Chondrocyte (in vitro differentiated cells): ENCODE data around the gene MPST. TPM values are rescaled to one million over a fixed set of nuclear protein-coding genes. Genes with fewer than 3 reads are reported as not detected.

Source experiments
- DNase-seq: peaks from one replicate; pipeline ENCODE4 v3.0.0; 2021; ENCODE audit warnings: mixed read lengths, low spot score
- H3K27ac Mint-ChIP-seq: one replicate; pipeline ENCODE4 v1.8.0; 2021; ENCODE audit warnings: mild to moderate bottlenecking, moderate library complexity, mixed read lengths; ENCODE audit not compliant: unreplicated experiment
- H3K27me3 Mint-ChIP-seq: 2 replicates; pipeline ENCODE4 v1.8.0; 2021; ENCODE audit warnings: low read depth, mixed read lengths
- H3K36me3 Mint-ChIP-seq: 2 replicates; pipeline ENCODE4 v1.8.0; 2021; ENCODE audit warnings: low read depth, mixed read lengths
- H3K4me1 Mint-ChIP-seq: 2 replicates; pipeline ENCODE4 v1.8.0; 2021; ENCODE audit warnings: low read depth, mild to moderate bottlenecking, mixed read lengths
- H3K4me3 Mint-ChIP-seq: one replicate; pipeline ENCODE4 v1.8.0; 2021; ENCODE audit warnings: mild to moderate bottlenecking, moderate library complexity, mixed read lengths; ENCODE audit not compliant: unreplicated experiment
- H3K9me3 Mint-ChIP-seq: 2 replicates; pipeline ENCODE4 v1.8.0; 2021; ENCODE audit warnings: low read depth, mixed read lengths
- CTCF ChIP-seq: fragments of 200-600 bp; sonication (generic); IDR thresholded peaks from 2 replicates; pipeline ENCODE4 v1.5.0; 2021; ENCODE audit warnings: antibody characterized with exemption, mild to moderate bottlenecking, moderate library complexity
- long read RNA-seq: library from polyadenylated mRNA; stranded (forward); transcript quantifications from one replicate; pipeline ENCODE4 v2.0.0, GENCODE V29; 2021
- total RNA-seq: library from RNA; stranded (reverse); gene quantifications from 3 replicates; pipeline ENCODE4 v1.2.1, GENCODE V29; 2021

MPST gene
- 51.0 to 71.4 TPM (median 68.9 TPM) in 3 replicates for total RNA-seq
- long read RNA-seq, transcript MPST-201 (4 exons, 1,504 nt): minor isoform, 8 of 247 reads
- long read RNA-seq, transcript MPST-203 (3 exons, 1,345 nt): minor isoform, 57 of 247 reads
- long read RNA-seq, transcript MPST-206 (3 exons, 1,331 nt): major isoform, 143 of 247 reads
- long read RNA-seq, partial matches to known transcripts: 17 of 247 reads
- long read RNA-seq, other reads (novel, unspliced or antisense): 22 of 247 reads

GRCh38 chr22:37019309-37020191 lies at the start of gene MPST, which contains the start of gene TST:
TSS of gene MPST (plus strand) at chr22:37019742. CDS start at chr22:37019837, 95 bp downstream.
TSS of gene TST (minus strand) at chr22:37019447. CDS start at chr22:37018732, 715 bp downstream.
- peaks cover 2% of the 10 kb centered on the region for H3K36me3 Mint-ChIP-seq
- peaks cover 24% of the 10 kb centered on the region for H3K4me1 Mint-ChIP-seq
- peak within 1 kb of the TSS; percentile 94 for H3K4me3 Mint-ChIP-seq
- peak; percentile 26 for TF ChIP-seq CTCF
- peak within 1 kb of the TSS; percentile 89 for H3K27ac Mint-ChIP-seq
- H3K9me3 Mint-ChIP-seq: no peaks in the 10 kb centered on the region
- H3K27me3 Mint-ChIP-seq: no peaks in the 10 kb centered on the region
- no peak for DNase-seq

GRCh38 chr22:36971341-36972125 lies 48.0 kb upstream of the MPST start:
- no peak overlapping the region for H3K4me3 Mint-ChIP-seq
- H3K36me3 Mint-ChIP-seq: no peaks in the 10 kb centered on the region
- peaks cover 51% of the 10 kb centered on the region for H3K27me3 Mint-ChIP-seq

GRCh38 chr22:36976606-36977005 lies 42.9 kb upstream of the MPST start:
- Mint-ChIP-seq H3K27ac (no peak overlapping the region), H3K4me3 (no peak overlapping the region), H3K4me1 (peaks cover 10% of the 10 kb centered on the region), H3K9me3 (no peaks in the 10 kb centered on the region), H3K36me3 (no peaks in the 10 kb centered on the region), H3K27me3 (peaks cover 31% of the 10 kb centered on the region)
- no peak for DNase-seq
- TF ChIP-seq CTCF: no peak

More at GRCh38 chr22:36971341-36972125, 48.0 kb upstream of the MPST start:
- no peak for DNase-seq
- TF ChIP-seq CTCF: no peak
- no peaks in the 10 kb centered on the region for H3K9me3 Mint-ChIP-seq
- H3K27ac Mint-ChIP-seq: no peak overlapping the region
- no peaks in the 10 kb centered on the region for H3K4me1 Mint-ChIP-seq

- peaks cover 27% of the 10 kb centered on the region for H3K27me3 Mint-ChIP-seq
- H3K27ac Mint-ChIP-seq: peak overlapping the region; percentile 82
- no peaks in the 10 kb centered on the region for H3K9me3 Mint-ChIP-seq
- peaks cover 10% of the 10 kb centered on the region for H3K4me1 Mint-ChIP-seq
- TF ChIP-seq CTCF: no peak
- H3K36me3 Mint-ChIP-seq: no peaks in the 10 kb centered on the region
- peak overlapping the region; percentile 77 for H3K4me3 Mint-ChIP-seq
- DNase-seq: no peak
Observed at GRCh38 chr22:36977401-36977861, 42.1 kb upstream of the MPST start.
